ENCODE data around the gene FAM114A1. TPM values are rescaled to one million over a fixed set of nuclear protein-coding genes. Genes with fewer than 3 reads are reported as not detected.

The FAM114A1 gene
- total RNA-seq, 1 experiment from 2014 or later, result 32.0 TPM

- H3K9me3 ChIP-seq (ENCODE audit: control insufficient read depth, insufficient read depth, low read depth, low read length), result no peaks in the 10 kb centered on the region
- ATAC-seq (no peak), DNase-seq (ENCODE audit: low read depth, low spot score) (no peak)
- in situ Hi-C loops (cut with HindIII; ENCODE audit: low pct_unique_long_range_greater_than_20kb, low sequenced_read_pairs) (no loop called here), intact Hi-C loops (cut with micrococcal nuclease; ENCODE audit: unreplicated experiment) (no loop called here)
- ChIA-PET CTCF (no interaction called here), POLR2A (no interaction called here)
- H3K4me1 ChIP-seq (ENCODE audit: control insufficient read depth, insufficient read depth, low read length), result peaks cover 19% of the 10 kb centered on the region
- no peaks in the 10 kb centered on the region for H3K36me3 ChIP-seq (ENCODE audit: control insufficient read depth, insufficient read depth, low read length)
- H3K27ac ChIP-seq (ENCODE audit: low read length), result no peak overlapping the region
- no peak overlapping the region for H3K4me3 ChIP-seq (ENCODE audit: low read depth in 2 of 2, low read length in 2 of 2)
- no peak for TF ChIP-seq SIN3A (IDR thresholded peaks at IDR 0.05; ENCODE audit: borderline replicate concordance, insufficient read depth, low read depth, low read length)
- no peak for TF ChIP-seq TCF7L2 (IDR thresholded peaks at IDR 0.05; ENCODE audit: low read depth, low read length)
- peak; percentile 89 for TF ChIP-seq CTCF (IDR thresholded peaks at IDR 0.05)
- no TSS peak for BruUV-seq (replicated peaks)
- no peaks in the 10 kb centered on the region for H3K27me3 ChIP-seq (ENCODE audit: control insufficient read depth, insufficient read depth, low read length)
Measured at GRCh38 chr4:38860788-38861424, 6.7 kb upstream of the FAM114A1 start.

GRCh38 chr4:38861791-38862190 lies 5.8 kb upstream of the FAM114A1 start:
- TF ChIP-seq SIN3A (IDR thresholded peaks at IDR 0.05; ENCODE audit: borderline replicate concordance, insufficient read depth, low read depth, low read length) (no peak), POLR2AphosphoS5 (IDR thresholded peaks at IDR 0.05; ENCODE audit: low read depth, low read length) (no peak), CTCF (IDR thresholded peaks at IDR 0.05) (no peak), TCF7L2 (IDR thresholded peaks at IDR 0.05; ENCODE audit: low read depth, low read length) (no peak), REST (IDR thresholded peaks at IDR 0.05; ENCODE audit: insufficient read depth in 1 of 2, low read depth in 2 of 2, low read length in 1 of 2) (no peak)
- no peak overlapping the region for H3K4me3 ChIP-seq (ENCODE audit: low read depth in 2 of 2, low read length in 2 of 2)
- no peak for ATAC-seq
- peaks cover 13% of the 10 kb centered on the region for H3K4me1 ChIP-seq (ENCODE audit: control insufficient read depth, insufficient read depth, low read length)
- in situ Hi-C loops (cut with HindIII; ENCODE audit: low pct_unique_long_range_greater_than_20kb, low sequenced_read_pairs), result no loop called here
- intact Hi-C loops (cut with micrococcal nuclease; ENCODE audit: unreplicated experiment), result no loop called here
- no peaks in the 10 kb centered on the region for H3K36me3 ChIP-seq (ENCODE audit: control insufficient read depth, insufficient read depth, low read length)
- H3K27ac ChIP-seq (ENCODE audit: low read length), result no peak overlapping the region
- no TSS peak for BruUV-seq (replicated peaks)
- ChIA-PET POLR2A (no interaction called here), CTCF (no interaction called here)
- H3K27me3 ChIP-seq (ENCODE audit: control insufficient read depth, insufficient read depth, low read length), result no peaks in the 10 kb centered on the region
- no peak for DNase-seq (ENCODE audit: low read depth, low spot score)
- no peaks in the 10 kb centered on the region for H3K9me3 ChIP-seq (ENCODE audit: control insufficient read depth, insufficient read depth, low read depth, low read length)
